BE2C (cell line): ENCODE measurements around the gene DPYD.

Experiments used
- DNase-seq: peaks from one replicate; pipeline ENCODE4 v3.0.0-alpha.2; 2020
- H3K27me3 ChIP-seq: fragments of 250-450 bp; sonication (Bioruptor Pico); 2 replicates; pipeline ENCODE4 v1.5.1; 2020; ENCODE audit warnings: mild to moderate bottlenecking
- H3K36me3 ChIP-seq: fragments of 250-450 bp; sonication (Bioruptor Pico); 2 replicates; pipeline ENCODE4 v1.5.1; 2020; ENCODE audit warnings: mild to moderate bottlenecking
- H3K4me1 ChIP-seq: fragments of 250-450 bp; sonication (Bioruptor Pico); 2 replicates; pipeline ENCODE4 v1.5.1; 2020
- H3K4me3 ChIP-seq: 2 replicates; pipeline ENCODE4 v1.5.1; 2011; ENCODE audit warnings: low read depth, low read length
- H3K9me3 ChIP-seq: fragments of 250-450 bp; sonication (Bioruptor Pico); 2 replicates; pipeline ENCODE4 v1.5.1; 2020
- TF ChIP-seq, protein P1 (sequence below): IDR thresholded peaks from 2 replicates; pipeline ENCODE4 v1.5.1; 2012; ENCODE audit warnings: mild to moderate bottlenecking, low read depth, low read length

The DPYD gene

DNA sequence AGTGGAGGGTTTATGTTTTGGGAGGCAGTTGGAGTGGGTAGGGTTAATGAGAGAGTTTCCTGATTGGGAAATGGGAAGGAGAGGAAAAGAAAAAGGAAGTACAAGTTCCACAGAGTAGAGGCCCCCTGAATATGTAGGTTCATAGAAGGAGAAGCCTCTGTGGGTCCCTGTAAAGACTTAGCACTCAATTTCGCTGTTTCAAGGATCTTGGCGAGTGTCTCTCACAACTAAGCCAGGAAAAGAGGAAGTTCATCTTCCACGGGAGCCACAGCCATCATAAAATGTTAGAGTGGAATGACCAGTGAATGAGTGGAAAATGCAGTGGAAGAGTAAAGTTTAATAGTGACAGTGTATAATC lies 17.4 kb upstream of the DPYD start:
- no peak overlapping the region for H3K4me3 ChIP-seq
- TF ChIP-seq, protein P1, sequence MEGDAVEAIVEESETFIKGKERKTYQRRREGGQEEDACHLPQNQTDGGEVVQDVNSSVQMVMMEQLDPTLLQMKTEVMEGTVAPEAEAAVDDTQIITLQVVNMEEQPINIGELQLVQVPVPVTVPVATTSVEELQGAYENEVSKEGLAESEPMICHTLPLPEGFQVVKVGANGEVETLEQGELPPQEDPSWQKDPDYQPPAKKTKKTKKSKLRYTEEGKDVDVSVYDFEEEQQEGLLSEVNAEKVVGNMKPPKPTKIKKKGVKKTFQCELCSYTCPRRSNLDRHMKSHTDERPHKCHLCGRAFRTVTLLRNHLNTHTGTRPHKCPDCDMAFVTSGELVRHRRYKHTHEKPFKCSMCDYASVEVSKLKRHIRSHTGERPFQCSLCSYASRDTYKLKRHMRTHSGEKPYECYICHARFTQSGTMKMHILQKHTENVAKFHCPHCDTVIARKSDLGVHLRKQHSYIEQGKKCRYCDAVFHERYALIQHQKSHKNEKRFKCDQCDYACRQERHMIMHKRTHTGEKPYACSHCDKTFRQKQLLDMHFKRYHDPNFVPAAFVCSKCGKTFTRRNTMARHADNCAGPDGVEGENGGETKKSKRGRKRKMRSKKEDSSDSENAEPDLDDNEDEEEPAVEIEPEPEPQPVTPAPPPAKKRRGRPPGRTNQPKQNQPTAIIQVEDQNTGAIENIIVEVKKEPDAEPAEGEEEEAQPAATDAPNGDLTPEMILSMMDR = no peak
- peaks cover 4% of the 10 kb centered on the region; the same call in 1 of the 2 replicates for H3K9me3 ChIP-seq
- H3K4me1 ChIP-seq = peaks cover 1% of the 10 kb centered on the region; the same call in 1 of the 2 replicates
- DNase-seq = no peak
- H3K27me3 ChIP-seq = no peaks in the 10 kb centered on the region
- H3K36me3 ChIP-seq = 0 out of 2 replicates have a peak, but pooled peaks cover 3% of the 10 kb centered on the region

DNA sequence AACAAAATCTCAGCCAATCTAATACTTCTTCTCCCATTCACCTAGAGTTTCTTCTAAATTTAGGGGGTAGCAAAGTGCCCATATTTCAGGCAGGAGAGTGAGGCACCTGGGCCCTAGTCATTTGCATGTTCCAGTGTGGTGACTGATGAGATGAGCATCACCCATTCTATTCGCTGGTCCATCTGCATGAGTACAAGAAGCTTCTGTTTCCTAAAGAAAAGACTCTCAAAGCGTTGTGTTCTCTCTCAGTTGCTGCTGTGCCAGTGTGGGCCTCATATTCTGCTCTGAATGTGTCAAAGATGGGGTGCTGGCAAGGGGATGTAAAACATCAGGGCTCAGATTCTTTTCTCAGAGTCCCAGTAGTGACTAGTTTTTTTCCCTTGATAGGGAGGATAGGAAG lies 16.1 kb upstream of the DPYD start:
- H3K4me1 ChIP-seq = peaks cover under 1% of the 10 kb centered on the region; the same call in 1 of the 2 replicates
- 0 out of 2 replicates have a peak, but pooled peaks cover 2% of the 10 kb centered on the region for H3K36me3 ChIP-seq
- no peaks in the 10 kb centered on the region for H3K27me3 ChIP-seq
- TF ChIP-seq, protein P1 = no peak
- DNase-seq = no peak
- H3K9me3 ChIP-seq = peaks cover 2% of the 10 kb centered on the region; the same call in 1 of the 2 replicates
- H3K4me3 ChIP-seq = no peak overlapping the region

DNA sequence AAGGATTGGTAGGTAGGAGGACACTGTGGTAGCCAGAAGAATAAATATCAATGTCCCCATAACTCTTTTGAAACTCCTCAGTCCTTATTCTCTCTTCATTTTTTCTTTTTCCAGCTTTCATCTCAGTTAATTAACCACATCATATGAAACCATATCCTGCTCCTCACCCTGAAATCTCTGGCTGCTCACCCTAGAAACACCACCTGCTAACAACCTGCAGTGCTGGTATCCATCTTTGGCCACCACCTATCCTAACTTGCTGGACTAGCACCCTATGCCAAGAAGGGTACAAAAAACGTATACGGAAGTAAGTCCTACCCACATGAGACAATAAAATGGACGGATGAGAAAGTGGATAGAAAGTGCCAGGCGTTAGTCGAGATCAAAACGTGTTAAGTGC lies 13.7 kb upstream of the DPYD start:
- Histone ChIP-seq H3K9me3 (no peaks in the 10 kb centered on the region), H3K4me3 (no peak overlapping the region), H3K27me3 (no peaks in the 10 kb centered on the region), H3K4me1 (peaks cover 8% of the 10 kb centered on the region; the same call in 1 of the 2 replicates), H3K36me3 (no peaks in the 10 kb centered on the region)
- TF ChIP-seq, protein P1 = no peak
- DNase-seq = no peak

DNA sequence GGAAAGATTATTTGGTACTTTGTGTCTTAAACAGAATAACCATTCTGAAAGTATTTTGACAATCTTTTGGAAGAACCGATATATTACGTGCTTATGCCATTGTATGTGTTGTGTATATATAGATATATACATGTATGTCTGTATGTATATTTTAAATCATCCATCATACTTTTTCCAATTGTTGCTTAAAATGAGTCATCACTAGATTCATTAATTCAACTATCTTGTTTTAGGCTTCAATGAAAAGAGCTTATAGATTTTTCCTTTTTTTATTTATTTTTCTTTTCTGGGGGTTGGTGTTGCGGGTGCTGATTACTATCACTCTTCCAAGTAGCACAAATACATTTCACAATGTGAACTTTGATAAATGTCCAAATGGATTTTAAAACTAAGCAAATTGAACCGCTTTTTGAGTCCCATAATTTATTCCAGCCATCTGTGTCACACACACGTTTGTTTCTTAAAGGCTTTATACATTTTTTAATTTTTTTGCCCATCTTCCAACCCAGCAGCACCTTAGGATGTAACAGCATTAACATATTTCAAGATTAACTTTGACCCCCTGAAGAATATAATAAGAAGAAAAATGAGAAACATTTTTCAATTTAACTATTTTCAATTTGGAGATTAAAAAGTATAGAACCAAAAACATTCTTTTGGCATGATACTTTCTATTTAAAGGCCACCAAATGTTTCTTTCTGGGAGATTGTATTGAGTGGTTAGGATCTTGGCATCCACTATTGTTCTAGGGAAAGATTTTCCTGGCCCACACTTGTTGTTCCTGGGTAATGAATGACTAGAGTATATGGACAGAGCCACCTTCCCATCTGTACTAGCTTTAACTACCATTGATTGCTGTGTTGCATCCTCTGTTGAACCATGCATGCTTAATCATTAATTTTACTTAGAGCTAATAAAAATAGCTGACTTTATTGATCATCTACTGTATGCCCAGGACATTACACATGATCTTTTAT lies 9.3 kb upstream of the DPYD start:
- Histone ChIP-seq H3K27me3 (no peaks in the 10 kb centered on the region), H3K4me1 (peaks cover 14% of the 10 kb centered on the region), H3K36me3 (no peaks in the 10 kb centered on the region), H3K4me3 (no peak overlapping the region), H3K9me3 (no peaks in the 10 kb centered on the region; the same call in 1 of the 2 replicates)
- DNase-seq = no peak
- TF ChIP-seq, protein P1 = no peak

DNA sequence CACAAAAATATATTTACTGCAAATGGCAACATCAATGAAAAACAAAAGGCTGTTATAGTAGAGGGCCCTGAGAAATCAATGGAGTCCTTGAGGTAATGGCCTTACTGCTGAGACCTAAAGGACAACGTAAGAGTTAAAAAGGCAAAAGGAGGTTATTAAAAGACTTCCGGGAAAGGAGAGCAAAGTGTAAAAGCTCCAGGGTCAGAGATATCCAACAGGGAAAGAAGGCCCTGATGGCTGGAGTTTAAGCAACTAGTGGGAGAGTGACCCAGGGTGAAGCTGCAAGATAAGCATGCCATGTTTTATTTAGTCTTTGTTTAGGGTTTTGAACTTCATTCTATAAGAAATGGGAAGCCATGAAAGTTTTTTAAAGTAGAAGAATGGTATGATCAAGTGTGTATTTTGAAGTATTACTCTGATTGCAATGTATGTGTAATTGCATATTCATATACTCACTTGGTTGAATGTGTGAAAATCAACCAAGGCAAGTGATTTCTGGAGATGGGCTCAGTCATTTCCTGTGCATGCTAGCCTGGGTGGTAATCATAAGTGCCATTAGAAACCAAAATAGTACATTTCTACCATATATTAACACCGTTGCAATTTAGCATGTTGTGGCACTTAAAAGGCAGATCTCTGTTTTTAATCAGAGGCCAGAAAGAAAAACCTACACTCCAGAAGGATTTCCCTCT lies 5.3 kb upstream of the DPYD start:
- TF ChIP-seq, protein P1 = no peak
- no peak for DNase-seq
- no peaks in the 10 kb centered on the region; the same call in 1 of the 2 replicates for H3K9me3 ChIP-seq
- H3K36me3 ChIP-seq = no peaks in the 10 kb centered on the region
- peaks cover 10% of the 10 kb centered on the region for H3K4me1 ChIP-seq
- no peak overlapping the region for H3K4me3 ChIP-seq
- H3K27me3 ChIP-seq = no peaks in the 10 kb centered on the region
